GM18858 (cell line): ENCODE measurements around the gene PLA2G1B.
A peak's percentile ranks its signal among the peaks of the same experiment; 100 is the strongest.

ENCODE experiments used
- ATAC-seq: cut with Tn5 transposase; IDR thresholded peaks from one replicate; pipeline ENCODE4 v1.9.1; 2021; ENCODE audit not compliant: unreplicated experiment

PLA2G1B gene

GRCh38 chr12:120328228-120328627, 649 bp upstream of the PLA2G1B start:
- no peak for ATAC-seq

GRCh38 chr12:120324841-120325417, 2.6 kb downstream of the PLA2G1B start:
- ATAC-seq, result no peak

GRCh38 chr12:120323772-120324171, 3.8 kb downstream of the PLA2G1B start:
- no peak for ATAC-seq

- ATAC-seq, result no peak
Observed at GRCh38 chr12:120321382-120322202, 6.0 kb downstream of the PLA2G1B start.

GRCh38 chr12:120317224-120318105, 10.1 kb downstream of the PLA2G1B start:
- ATAC-seq, result peak; percentile 85

GRCh38 chr12:120316798-120317223, 10.8 kb downstream of the PLA2G1B start:
- no peak for ATAC-seq

- ATAC-seq, result no peak
Observed at GRCh38 chr12:120314220-120314619, 13.4 kb downstream of the PLA2G1B start.

GRCh38 chr12:120301962-120302815, 25.4 kb downstream of the PLA2G1B start, which contains the start of gene SIRT4:
TSS of gene SIRT4 (plus strand) at chr12:120302321. CDS start at chr12:120303562, 1,241 bp downstream.
- peak; percentile 78 for ATAC-seq

GRCh38 chr12:120292661-120293531, 34.7 kb downstream of the PLA2G1B start, which contains the start of gene RNU4-1:
TSS of gene RNU4-1 (minus strand) at chr12:120293237.
- peak; percentile 41 for ATAC-seq

- peak; percentile 2 for ATAC-seq
Observed at GRCh38 chr12:120292411-120292660, 35.2 kb downstream of the PLA2G1B start.

GRCh38 chr12:120290609-120291305, 36.8 kb downstream of the PLA2G1B start:
- ATAC-seq, result no peak

GRCh38 chr12:120287491-120287890, 40.1 kb downstream of the PLA2G1B start:
- no peak for ATAC-seq

- ATAC-seq, result no peak
Observed at GRCh38 chr12:120286768-120287490, 40.6 kb downstream of the PLA2G1B start.

- no peak for ATAC-seq
Observed at GRCh38 chr12:120284381-120284780, 43.2 kb downstream of the PLA2G1B start.

GRCh38 chr12:120283318-120283717, 44.3 kb downstream of the PLA2G1B start:
- no peak for ATAC-seq

- no peak for ATAC-seq
Observed at GRCh38 chr12:120278137-120279069, 49.2 kb downstream of the PLA2G1B start.

GRCh38 chr12:120276734-120277133, 50.8 kb downstream of the PLA2G1B start:
- no peak for ATAC-seq
